ENCODE data around the gene SMCR8. TPM values are rescaled to one million over a fixed set of nuclear protein-coding genes. Genes with fewer than 3 reads are reported as not detected.

Gene SMCR8
- total and polyA plus RNA-seq, 2 of the 13 experiments (the other 11 are each of a cell fraction or from before 2014, with no cell fraction given), result 7.6 to 11.8 TPM

DNA sequence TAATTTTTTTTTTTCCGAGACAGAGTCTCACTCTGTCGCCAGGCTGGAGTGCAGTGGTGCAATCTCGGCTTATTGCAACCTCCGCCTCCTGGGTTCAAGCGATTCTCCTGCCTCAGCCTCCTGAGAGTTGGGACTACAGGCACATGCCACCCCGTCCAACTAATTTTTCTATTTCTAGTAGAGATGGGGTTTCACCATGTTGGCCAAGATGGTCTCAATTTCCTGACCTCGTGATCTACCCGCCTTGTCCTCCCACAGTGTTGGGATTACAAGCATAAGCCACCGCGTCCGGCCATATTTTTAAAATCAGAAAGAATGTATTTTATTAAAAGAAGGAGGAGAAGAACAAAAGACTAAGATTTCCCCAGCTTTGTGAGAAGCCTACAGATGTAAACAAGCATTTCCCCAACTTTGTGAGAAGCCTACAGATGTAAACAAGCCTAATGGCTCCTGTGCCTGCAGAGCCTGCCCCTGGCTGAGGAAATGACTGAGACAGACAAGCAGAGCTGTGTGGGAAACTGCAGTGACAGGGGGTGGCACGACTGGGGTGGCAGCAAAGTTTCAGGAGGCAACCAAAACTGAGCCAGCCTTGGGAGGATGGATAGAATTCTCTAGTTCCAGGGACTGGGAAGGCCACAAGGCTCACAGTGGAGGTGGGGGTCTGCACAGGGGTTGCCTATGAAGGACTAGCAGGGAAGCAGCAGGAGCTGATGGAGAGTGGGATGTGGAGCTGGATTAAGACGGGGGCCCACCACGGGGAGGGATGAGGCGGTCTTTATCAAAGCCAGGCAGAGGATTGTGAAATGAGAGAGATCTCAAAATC, 23.2 kb upstream of the SMCR8 start:
- Histone ChIP-seq H4K20me1 (ENCODE audit: insufficient read depth, low read length) (no peaks in the 10 kb centered on the region), H3K4me2 (ENCODE audit: low read depth, low read length) (no peak overlapping the region), H3K4me3 (replicated peaks in 1 of 3; ENCODE audit: insufficient read depth in 1 of 3, low read depth in 2 of 3, low read length in 3 of 3) (no peak overlapping the region), H3K36me3 (replicated peaks in 1 of 2; ENCODE audit: control insufficient read depth in 1 of 2, insufficient read depth in 2 of 2, low read length in 2 of 2) (peaks cover 26 to 59% of the 10 kb centered on the region in 2 experiments), H3K27me3 (ENCODE audit: control insufficient read depth in 1 of 2, insufficient read depth in 2 of 2, low read length in 2 of 2) (no peaks in the 10 kb centered on the region), H3K9ac (ENCODE audit: insufficient read depth, low read depth, low read length) (no peak overlapping the region), H3K9me3 (ENCODE audit: low read length) (no peaks in the 10 kb centered on the region), H2AFZ (ENCODE audit: low read length) (no peak overlapping the region), H3K27ac (ENCODE audit: extremely low read length, insufficient read depth, low read length) (no peak overlapping the region), H3K4me1 (ENCODE audit: insufficient read depth, low read length) (no peaks in the 10 kb centered on the region), H3K79me2 (ENCODE audit: insufficient read depth, low read length) (no peaks in the 10 kb centered on the region)
- 97% methylated on average over 15 of the region's 15 CpGs for WGBS (ENCODE audit: low lambda C conversion rate)
- DNase-seq (ENCODE audit: low spot score) (no peak), FAIRE-seq (no peak), ATAC-seq (no peak)
- intact Hi-C loops (cut with micrococcal nuclease; ENCODE audit: unreplicated experiment), result no loop called here
- in situ Hi-C loops (cut with HindIII; ENCODE audit: extremely low pct_ligation_motif_present, low pct_unique_long_range_greater_than_20kb), result no loop called here
- BruUV-seq (replicated peaks), result no TSS peak
- POLR2A ChIA-PET, result no interaction called here
- CTCF ChIA-PET (ENCODE audit: low intra/inter-chr PET ratio, low total read pairs), result no interaction called here
- TF ChIP-seq KDM4B (CRISPR knock-in tag; IDR thresholded peaks at IDR 0.05) (no peak), TEAD2 (CRISPR knock-in tag; IDR thresholded peaks at IDR 0.05) (no peak), RCOR2 (CRISPR knock-in tag; IDR thresholded peaks at IDR 0.05) (no peak), ZNF121 (CRISPR knock-in tag; IDR thresholded peaks at IDR 0.05) (no peak), ZNF430 (CRISPR knock-in tag; IDR thresholded peaks at IDR 0.05) (no peak), TEAD3 (CRISPR knock-in tag; optimal IDR thresholded peaks at IDR 0.05; ENCODE audit: borderline replicate concordance) (no peak), ZNF75D (CRISPR knock-in tag; IDR thresholded peaks at IDR 0.05; ENCODE audit: borderline replicate concordance) (no peak), RELA (CRISPR knock-in tag; IDR thresholded peaks at IDR 0.05) (no peak), ATF7-NPFF (CRISPR knock-in tag; IDR thresholded peaks at IDR 0.05; ENCODE audit: low read depth) (no peak), MYC (CRISPR knock-in tag; IDR thresholded peaks at IDR 0.05; ENCODE audit: borderline replicate concordance) (no peak), FLYWCH1 (CRISPR knock-in tag; IDR thresholded peaks at IDR 0.05) (no peak), ZSCAN9 (CRISPR knock-in tag; IDR thresholded peaks at IDR 0.05; ENCODE audit: borderline replicate concordance) (no peak), REXO4 (CRISPR knock-in tag; IDR thresholded peaks at IDR 0.05; ENCODE audit: borderline replicate concordance) (no peak), ATF7 (IDR thresholded peaks at IDR 0.05) (no peak), ATF7 (CRISPR knock-in tag; IDR thresholded peaks at IDR 0.05) (no peak)
- TF ChIP-seq, protein P1, sequence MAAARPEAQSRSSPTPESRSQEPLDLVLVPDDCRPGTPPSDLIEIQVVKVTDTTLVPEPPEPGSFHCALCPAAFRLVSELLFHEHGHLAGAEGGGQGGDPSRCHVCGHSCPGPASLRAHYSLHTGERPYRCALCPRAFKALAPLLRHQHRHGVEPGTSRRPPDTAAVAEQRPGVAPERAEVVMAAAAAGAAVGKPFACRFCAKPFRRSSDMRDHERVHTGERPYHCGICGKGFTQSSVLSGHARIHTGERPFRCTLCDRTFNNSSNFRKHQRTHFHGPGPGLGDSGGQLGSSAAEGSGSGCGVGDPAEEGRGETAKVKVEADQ (CRISPR knock-in tag; IDR thresholded peaks at IDR 0.05; ENCODE audit: borderline replicate concordance), result no peak
- TF ChIP-seq, protein P2, sequence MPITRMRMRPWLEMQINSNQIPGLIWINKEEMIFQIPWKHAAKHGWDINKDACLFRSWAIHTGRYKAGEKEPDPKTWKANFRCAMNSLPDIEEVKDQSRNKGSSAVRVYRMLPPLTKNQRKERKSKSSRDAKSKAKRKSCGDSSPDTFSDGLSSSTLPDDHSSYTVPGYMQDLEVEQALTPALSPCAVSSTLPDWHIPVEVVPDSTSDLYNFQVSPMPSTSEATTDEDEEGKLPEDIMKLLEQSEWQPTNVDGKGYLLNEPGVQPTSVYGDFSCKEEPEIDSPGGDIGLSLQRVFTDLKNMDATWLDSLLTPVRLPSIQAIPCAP (CRISPR knock-in tag; IDR thresholded peaks at IDR 0.05; ENCODE audit: low read depth), result no peak
- TF ChIP-seq, protein P3, sequence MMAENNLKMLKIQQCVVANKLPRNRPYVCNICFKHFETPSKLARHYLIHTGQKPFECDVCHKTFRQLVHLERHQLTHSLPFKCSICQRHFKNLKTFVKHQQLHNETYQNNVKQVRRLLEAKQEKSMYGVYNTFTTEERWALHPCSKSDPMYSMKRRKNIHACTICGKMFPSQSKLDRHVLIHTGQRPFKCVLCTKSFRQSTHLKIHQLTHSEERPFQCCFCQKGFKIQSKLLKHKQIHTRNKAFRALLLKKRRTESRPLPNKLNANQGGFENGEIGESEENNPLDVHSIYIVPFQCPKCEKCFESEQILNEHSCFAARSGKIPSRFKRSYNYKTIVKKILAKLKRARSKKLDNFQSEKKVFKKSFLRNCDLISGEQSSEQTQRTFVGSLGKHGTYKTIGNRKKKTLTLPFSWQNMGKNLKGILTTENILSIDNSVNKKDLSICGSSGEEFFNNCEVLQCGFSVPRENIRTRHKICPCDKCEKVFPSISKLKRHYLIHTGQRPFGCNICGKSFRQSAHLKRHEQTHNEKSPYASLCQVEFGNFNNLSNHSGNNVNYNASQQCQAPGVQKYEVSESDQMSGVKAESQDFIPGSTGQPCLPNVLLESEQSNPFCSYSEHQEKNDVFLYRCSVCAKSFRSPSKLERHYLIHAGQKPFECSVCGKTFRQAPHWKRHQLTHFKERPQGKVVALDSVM (CRISPR knock-in tag; IDR thresholded peaks at IDR 0.05), result no peak
